Esophagus muscularis mucosa (tissue), 4 donors: ENCODE results near the gene USP17L29. TPM values are rescaled to one million over a fixed set of nuclear protein-coding genes. Genes with fewer than 3 reads are reported as not detected.
"Not testable (repeated sequence)": the region's sequence is repeated elsewhere in the genome, so short reads cannot be mapped to it uniquely, and the experiment has no call there.

Experiments used
- DNase-seq: peaks from one replicate; pipeline ENCODE4 v3.0.0-alpha.2; 2017; ENCODE audit errors: extremely low spot score
- H3K27ac ChIP-seq, 4 donors: fragments of 200-600 bp; sonication (generic); replicated peaks in 1 of 4; 1 replicate in 3 of 4; 2 replicates in 1 of 4; pipeline ENCODE4 v1.5.1; 2016 to 2019; ENCODE audit warnings: mild to moderate bottlenecking in 1 of 4
- H3K27me3 ChIP-seq, 4 donors: fragments of 200-600 bp; sonication (generic); one replicate each; pipeline versions ENCODE4 v1.5.1 to v1.6.0; 2016 to 2019
- H3K36me3 ChIP-seq, 4 donors: fragments of 200-600 bp; sonication (generic); one replicate each; pipeline ENCODE4 v1.5.1; 2016 to 2019
- H3K4me1 ChIP-seq, 4 donors: fragments of 200-600 bp; sonication (generic); one replicate each; pipeline ENCODE4 v1.5.1; 2016 to 2019
- H3K4me3 ChIP-seq, 4 donors: fragments of 200-600 bp; sonication (generic); 1 replicate in 2 of 4; 2 replicates in 2 of 4; pipeline ENCODE4 v1.5.1; 2016 to 2019; ENCODE audit warnings: mild to moderate bottlenecking in 4 of 4, moderate library complexity in 1 of 4
- H3K9me3 ChIP-seq, 4 donors: fragments of 200-600 bp; sonication (generic); 1 replicate in 3 of 4; 2 replicates in 1 of 4; pipeline ENCODE4 v1.5.1; 2016 to 2019
- WGBS: methylation state at CpG from one replicate; pipeline ENCODE4 v1.1.5; 2018; 5-methylcytosine and 5-hydroxymethylcytosine counted together
- intact Hi-C: fragments of 100-400 bp; cut with DNase I; formaldehyde crosslinking; loops from one replicate; pipeline ENCODE4 v1.15.1; 2023
- total RNA-seq, 4 donors: library from RNA; depleted of rRNA; stranded (reverse); fragments of >200 nt; gene quantifications; one replicate each; pipeline versions ENCODE4 v1.1.0 to v1.2.1, GENCODE V29; 2016

USP17L29 gene, protein sequence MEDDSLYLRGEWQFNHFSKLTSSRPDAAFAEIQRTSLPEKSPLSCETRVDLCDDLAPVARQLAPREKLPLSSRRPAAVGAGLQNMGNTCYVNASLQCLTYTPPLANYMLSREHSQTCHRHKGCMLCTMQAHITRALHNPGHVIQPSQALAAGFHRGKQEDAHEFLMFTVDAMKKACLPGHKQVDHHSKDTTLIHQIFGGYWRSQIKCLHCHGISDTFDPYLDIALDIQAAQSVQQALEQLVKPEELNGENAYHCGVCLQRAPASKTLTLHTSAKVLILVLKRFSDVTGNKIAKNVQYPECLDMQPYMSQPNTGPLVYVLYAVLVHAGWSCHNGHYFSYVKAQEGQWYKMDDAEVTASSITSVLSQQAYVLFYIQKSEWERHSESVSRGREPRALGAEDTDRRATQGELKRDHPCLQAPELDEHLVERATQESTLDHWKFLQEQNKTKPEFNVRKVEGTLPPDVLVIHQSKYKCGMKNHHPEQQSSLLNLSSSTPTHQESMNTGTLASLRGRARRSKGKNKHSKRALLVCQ
- total RNA-seq = not detected

DNA sequence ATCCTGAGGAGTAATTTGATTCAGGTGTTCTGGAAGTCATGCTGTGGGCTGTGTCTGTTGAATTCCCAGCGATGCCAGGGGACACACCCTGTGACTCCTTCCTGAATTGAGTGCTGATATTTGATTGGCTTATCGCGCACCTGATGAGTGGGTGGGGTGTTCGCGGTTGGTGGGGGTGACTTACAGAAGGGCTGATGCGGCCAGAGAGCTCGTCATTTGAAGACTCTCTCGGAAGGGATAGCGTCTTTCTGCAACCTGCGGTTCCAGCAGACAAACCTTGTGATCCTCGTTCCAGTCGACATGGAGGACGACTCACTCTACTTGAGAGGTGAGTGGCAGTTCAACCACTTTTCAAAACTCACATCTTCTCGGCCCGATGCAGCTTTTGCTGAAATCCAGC lies at the start of gene USP17L29:
Gene USP17L29, plus strand, starts transcription at position 301 of the 400 bp plus-strand sequence. Its CDS starts 0 bp downstream, at position 301.
- H3K4me3 ChIP-seq, DNase-seq, H3K4me1 ChIP-seq, H3K9me3 ChIP-seq, intact Hi-C loops, H3K27me3 ChIP-seq, H3K27ac ChIP-seq, H3K36me3 ChIP-seq: not testable (repeated sequence)
- WGBS = no CpG with 5 or more reads among the region's 15 CpGs

DNA sequence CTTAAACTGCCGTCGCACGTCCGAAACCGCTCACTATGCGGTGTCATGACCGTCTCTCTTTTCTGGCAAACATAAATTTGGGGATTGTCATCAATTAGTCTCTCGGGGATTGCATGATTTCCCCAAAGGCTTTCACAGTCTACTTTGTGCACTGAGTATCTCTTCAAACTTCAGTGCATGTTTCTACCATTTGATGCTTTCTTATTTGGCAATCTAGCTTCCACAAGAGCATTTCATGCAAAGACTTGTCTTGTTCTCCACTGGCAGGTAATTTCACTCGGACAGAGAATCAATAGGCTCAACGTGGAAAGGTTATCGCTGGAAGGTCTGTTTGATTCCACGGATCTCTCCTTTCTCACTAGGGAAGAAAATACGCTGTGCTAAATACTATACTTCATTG lies 29.2 kb upstream of the USP17L29 start:
- H3K9me3 ChIP-seq, DNase-seq, H3K4me3 ChIP-seq, H3K4me1 ChIP-seq, H3K27me3 ChIP-seq, intact Hi-C loops, H3K27ac ChIP-seq, H3K36me3 ChIP-seq: not testable (repeated sequence)
- 89% methylated on average over 5 of the region's 13 CpGs for WGBS

DNA sequence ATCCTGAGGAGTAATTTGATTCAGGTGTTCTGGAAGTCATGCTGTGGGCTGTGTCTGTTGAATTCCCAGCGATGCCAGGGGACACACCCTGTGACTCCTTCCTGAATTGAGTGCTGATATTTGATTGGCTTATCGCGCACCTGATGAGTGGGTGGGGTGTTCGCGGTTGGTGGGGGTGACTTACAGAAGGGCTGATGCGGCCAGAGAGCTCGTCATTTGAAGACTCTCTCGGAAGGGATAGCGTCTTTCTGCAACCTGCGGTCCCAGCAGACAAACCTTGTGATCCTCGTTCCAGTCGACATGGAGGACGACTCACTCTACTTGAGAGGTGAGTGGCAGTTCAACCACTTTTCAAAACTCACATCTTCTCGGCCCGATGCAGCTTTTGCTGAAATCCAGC lies 28.6 kb upstream of the USP17L29 start, which contains the start of gene USP17L24:
Gene USP17L24, plus strand, starts transcription at position 301 of the 400 bp plus-strand sequence. Its CDS starts 0 bp downstream, at position 301.
- H3K36me3 ChIP-seq, intact Hi-C loops, H3K4me1 ChIP-seq, H3K27ac ChIP-seq, DNase-seq, H3K9me3 ChIP-seq, H3K4me3 ChIP-seq, H3K27me3 ChIP-seq: not testable (repeated sequence)
- no CpG with 5 or more reads among the region's 15 CpGs for WGBS

DNA sequence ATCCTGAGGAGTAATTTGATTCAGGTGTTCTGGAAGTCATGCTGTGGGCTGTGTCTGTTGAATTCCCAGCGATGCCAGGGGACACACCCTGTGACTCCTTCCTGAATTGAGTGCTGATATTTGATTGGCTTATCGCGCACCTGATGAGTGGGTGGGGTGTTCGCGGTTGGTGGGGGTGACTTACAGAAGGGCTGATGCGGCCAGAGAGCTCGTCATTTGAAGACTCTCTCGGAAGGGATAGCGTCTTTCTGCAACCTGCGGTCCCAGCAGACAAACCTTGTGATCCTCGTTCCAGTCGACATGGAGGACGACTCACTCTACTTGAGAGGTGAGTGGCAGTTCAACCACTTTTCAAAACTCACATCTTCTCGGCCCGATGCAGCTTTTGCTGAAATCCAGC lies 23.8 kb upstream of the USP17L29 start, which contains the start of gene USP17L25:
Gene USP17L25, plus strand, starts transcription at position 301 of the 400 bp plus-strand sequence. Its CDS starts 0 bp downstream, at position 301.
- H3K4me3 ChIP-seq, H3K9me3 ChIP-seq, H3K36me3 ChIP-seq, DNase-seq, H3K27ac ChIP-seq, H3K27me3 ChIP-seq, H3K4me1 ChIP-seq, intact Hi-C loops: not testable (repeated sequence)
- WGBS = no CpG with 5 or more reads among the region's 15 CpGs

- DNase-seq, H3K9me3 ChIP-seq, H3K4me3 ChIP-seq, H3K4me1 ChIP-seq, H3K27ac ChIP-seq, H3K36me3 ChIP-seq, intact Hi-C loops, H3K27me3 ChIP-seq: not testable (repeated sequence)
- WGBS = no CpG with 5 or more reads among the region's 15 CpGs
Observed at GRCh38 chr4:9334358-9334757, 19.1 kb upstream of the USP17L29 start, which contains the start of gene USP17L26. Gene USP17L26, plus strand, starts transcription at chr4:9334658. Its CDS starts 0 bp downstream, at chr4:9334658.

DNA sequence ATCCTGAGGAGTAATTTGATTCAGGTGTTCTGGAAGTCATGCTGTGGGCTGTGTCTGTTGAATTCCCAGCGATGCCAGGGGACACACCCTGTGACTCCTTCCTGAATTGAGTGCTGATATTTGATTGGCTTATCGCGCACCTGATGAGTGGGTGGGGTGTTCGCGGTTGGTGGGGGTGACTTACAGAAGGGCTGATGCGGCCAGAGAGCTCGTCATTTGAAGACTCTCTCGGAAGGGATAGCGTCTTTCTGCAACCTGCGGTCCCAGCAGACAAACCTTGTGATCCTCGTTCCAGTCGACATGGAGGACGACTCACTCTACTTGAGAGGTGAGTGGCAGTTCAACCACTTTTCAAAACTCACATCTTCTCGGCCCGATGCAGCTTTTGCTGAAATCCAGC lies 14.3 kb upstream of the USP17L29 start, which contains the start of gene USP17L5:
Gene USP17L5, plus strand, starts transcription at position 301 of the 400 bp plus-strand sequence. Its CDS starts 0 bp downstream, at position 301.
- intact Hi-C loops, H3K4me3 ChIP-seq, H3K27me3 ChIP-seq, H3K4me1 ChIP-seq, H3K27ac ChIP-seq, DNase-seq, H3K9me3 ChIP-seq, H3K36me3 ChIP-seq: not testable (repeated sequence)
- no CpG with 5 or more reads among the region's 15 CpGs for WGBS

DNA sequence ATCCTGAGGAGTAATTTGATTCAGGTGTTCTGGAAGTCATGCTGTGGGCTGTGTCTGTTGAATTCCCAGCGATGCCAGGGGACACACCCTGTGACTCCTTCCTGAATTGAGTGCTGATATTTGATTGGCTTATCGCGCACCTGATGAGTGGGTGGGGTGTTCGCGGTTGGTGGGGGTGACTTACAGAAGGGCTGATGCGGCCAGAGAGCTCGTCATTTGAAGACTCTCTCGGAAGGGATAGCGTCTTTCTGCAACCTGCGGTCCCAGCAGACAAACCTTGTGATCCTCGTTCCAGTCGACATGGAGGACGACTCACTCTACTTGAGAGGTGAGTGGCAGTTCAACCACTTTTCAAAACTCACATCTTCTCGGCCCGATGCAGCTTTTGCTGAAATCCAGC lies 9.6 kb upstream of the USP17L29 start, which contains the start of gene USP17L27:
Gene USP17L27, plus strand, starts transcription at position 301 of the 400 bp plus-strand sequence. Its CDS starts 0 bp downstream, at position 301.
- H3K9me3 ChIP-seq, DNase-seq, H3K4me3 ChIP-seq, H3K27me3 ChIP-seq, H3K36me3 ChIP-seq, H3K4me1 ChIP-seq, H3K27ac ChIP-seq, intact Hi-C loops: not testable (repeated sequence)
- no CpG with 5 or more reads among the region's 15 CpGs for WGBS

DNA sequence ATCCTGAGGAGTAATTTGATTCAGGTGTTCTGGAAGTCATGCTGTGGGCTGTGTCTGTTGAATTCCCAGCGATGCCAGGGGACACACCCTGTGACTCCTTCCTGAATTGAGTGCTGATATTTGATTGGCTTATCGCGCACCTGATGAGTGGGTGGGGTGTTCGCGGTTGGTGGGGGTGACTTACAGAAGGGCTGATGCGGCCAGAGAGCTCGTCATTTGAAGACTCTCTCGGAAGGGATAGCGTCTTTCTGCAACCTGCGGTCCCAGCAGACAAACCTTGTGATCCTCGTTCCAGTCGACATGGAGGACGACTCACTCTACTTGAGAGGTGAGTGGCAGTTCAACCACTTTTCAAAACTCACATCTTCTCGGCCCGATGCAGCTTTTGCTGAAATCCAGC lies 4.8 kb upstream of the USP17L29 start, which contains the start of gene USP17L28:
Gene USP17L28, plus strand, starts transcription at position 301 of the 400 bp plus-strand sequence. Its CDS starts 0 bp downstream, at position 301.
- H3K27me3 ChIP-seq, H3K4me1 ChIP-seq, H3K4me3 ChIP-seq, H3K36me3 ChIP-seq, H3K27ac ChIP-seq, H3K9me3 ChIP-seq, DNase-seq, intact Hi-C loops: not testable (repeated sequence)
- WGBS = no CpG with 5 or more reads among the region's 15 CpGs

- H3K4me1 ChIP-seq, DNase-seq, H3K4me3 ChIP-seq, intact Hi-C loops, H3K27ac ChIP-seq, H3K9me3 ChIP-seq, H3K27me3 ChIP-seq, H3K36me3 ChIP-seq: not testable (repeated sequence)
- whole genome bisulfite sequencing = no CpG with 5 or more reads among the region's 18 CpGs
Observed at GRCh38 chr4:9350866-9351265, 2.6 kb upstream of the USP17L29 start.

GRCh38 chr4:9362829-9363228 lies 9.4 kb downstream of the USP17L29 start, which contains the start of gene USP17L30:
Gene USP17L30, plus strand, starts transcription at chr4:9363129. Its CDS starts 0 bp downstream, at chr4:9363129.
- H3K27ac ChIP-seq, DNase-seq, H3K36me3 ChIP-seq, H3K4me3 ChIP-seq, intact Hi-C loops, H3K4me1 ChIP-seq, H3K9me3 ChIP-seq, H3K27me3 ChIP-seq: not testable (repeated sequence)
- WGBS = no CpG with 5 or more reads among the region's 15 CpGs

DNA sequence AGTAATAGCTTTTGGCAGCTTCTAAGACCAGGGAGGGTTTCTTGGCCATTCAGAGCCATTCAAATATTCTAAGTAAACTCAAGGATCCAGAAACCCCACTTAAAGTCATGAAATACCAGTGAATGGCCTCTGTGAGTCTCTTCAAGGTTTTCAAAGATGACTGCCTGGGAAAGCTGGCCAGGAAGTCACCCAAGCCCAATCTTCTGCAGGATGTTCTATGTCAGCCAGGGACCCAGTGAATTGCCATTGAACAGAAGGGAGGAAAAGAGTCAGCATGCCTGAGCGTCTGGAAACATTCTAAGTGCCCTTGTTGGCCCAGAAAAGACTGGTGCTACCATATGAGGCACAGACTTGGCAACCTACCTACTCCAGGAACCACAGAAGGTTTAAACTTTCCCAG lies 26.4 kb downstream of the USP17L29 start:
- H3K4me1 ChIP-seq, DNase-seq, intact Hi-C loops, H3K27me3 ChIP-seq, H3K36me3 ChIP-seq, H3K9me3 ChIP-seq, H3K27ac ChIP-seq, H3K4me3 ChIP-seq: not testable (repeated sequence)
- 63% methylated on average over 1 of the region's 1 CpG for WGBS
